Measurements from ENCODE around the gene DPH5.
"Not testable (repeated sequence)": the region's sequence is repeated elsewhere in the genome, so short reads cannot be mapped to it uniquely, and the experiment has no call there.

DPH5 gene

DNA sequence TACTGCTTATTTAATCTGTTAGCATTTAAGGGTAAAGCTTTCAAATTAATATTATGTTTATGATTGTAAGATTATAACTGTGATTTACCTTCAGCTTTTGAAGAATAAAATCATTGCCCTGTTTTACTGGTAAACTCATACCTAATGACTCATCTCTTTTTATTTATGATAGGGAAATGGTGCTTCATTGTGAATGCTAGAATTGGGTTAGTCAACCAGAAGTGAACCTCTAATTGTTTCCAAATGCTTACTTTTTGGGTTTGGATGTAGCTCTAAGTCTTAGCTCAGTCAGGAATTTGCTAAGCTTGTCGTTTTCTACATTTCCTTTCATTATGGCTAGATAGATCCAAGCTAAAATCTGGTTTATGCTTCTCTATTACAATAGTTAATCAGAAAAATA is 70.3 kb downstream of the DPH5 start:
- TF ChIP-seq, protein P1, sequence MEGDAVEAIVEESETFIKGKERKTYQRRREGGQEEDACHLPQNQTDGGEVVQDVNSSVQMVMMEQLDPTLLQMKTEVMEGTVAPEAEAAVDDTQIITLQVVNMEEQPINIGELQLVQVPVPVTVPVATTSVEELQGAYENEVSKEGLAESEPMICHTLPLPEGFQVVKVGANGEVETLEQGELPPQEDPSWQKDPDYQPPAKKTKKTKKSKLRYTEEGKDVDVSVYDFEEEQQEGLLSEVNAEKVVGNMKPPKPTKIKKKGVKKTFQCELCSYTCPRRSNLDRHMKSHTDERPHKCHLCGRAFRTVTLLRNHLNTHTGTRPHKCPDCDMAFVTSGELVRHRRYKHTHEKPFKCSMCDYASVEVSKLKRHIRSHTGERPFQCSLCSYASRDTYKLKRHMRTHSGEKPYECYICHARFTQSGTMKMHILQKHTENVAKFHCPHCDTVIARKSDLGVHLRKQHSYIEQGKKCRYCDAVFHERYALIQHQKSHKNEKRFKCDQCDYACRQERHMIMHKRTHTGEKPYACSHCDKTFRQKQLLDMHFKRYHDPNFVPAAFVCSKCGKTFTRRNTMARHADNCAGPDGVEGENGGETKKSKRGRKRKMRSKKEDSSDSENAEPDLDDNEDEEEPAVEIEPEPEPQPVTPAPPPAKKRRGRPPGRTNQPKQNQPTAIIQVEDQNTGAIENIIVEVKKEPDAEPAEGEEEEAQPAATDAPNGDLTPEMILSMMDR (IDR thresholded peaks at IDR 0.05; ENCODE audit: low read length, missing control alignments): no peak
- peak; percentile 73 for DNase-seq (ENCODE audit: low read depth)
- H3K4me3 ChIP-seq (replicated peaks; ENCODE audit: low read depth, low read length): no peak overlapping the region

DNA sequence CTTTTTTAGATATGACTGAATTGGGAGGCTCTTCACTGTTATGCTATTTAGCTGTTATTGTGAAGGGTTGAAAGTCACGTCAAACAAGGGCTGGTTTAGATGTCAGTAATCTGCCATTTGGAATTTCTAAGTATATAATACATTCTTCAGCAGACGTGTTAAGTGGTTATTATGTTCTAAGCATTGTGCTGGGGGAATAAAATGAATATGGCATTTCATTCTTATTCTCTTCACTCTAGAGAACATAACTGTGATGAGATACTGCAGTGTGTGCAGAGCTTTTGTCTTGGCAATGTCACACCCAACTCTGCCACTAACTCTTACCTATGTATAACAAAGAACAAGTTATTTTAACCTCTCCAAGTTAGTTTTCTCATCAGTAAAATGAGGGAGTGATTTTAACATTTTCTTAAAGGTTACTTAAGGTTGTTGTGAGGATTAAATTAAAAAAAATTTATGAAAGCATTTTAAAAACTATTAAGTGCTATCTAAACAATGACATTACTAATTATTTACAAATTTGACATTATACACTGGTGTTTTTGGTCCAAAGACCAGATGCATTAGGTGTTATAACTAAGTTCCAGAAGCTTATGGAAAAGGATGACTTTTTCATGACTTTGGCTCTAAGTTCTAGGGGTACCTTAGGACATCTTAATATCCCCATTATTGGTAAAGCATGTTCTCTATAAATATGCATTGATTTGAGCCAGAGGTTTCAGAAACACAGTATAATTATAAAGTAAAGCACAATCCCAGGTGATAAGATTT is 71.4 kb downstream of the DPH5 start:
- no peak overlapping the region for H3K4me3 ChIP-seq (replicated peaks; ENCODE audit: low read depth, low read length)
- TF ChIP-seq, protein P1 (IDR thresholded peaks at IDR 0.05; ENCODE audit: low read length, missing control alignments): no peak

DNA sequence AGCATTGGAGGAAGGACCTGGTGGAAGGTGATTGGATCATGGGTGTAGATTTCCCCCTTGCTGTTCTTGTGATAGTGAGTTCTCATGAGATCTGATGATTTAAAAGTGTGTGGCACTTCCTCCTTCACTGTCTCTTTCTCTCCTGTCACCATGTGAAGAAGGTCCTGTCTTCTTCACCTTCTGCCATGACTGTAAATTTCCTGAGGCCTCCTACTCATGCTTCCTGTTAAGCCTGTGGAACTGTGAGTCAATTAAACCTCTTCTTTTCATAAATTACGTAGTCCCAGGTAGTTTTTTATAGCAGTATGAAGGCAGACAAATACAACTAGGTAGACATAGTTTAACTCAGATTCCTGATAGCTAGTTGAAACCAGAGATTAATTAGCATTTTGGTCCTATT is 72.6 kb downstream of the DPH5 start:
- DNase-seq (ENCODE audit: low read depth): not testable (repeated sequence)

More for the DNA sequence above, 71.4 kb downstream of the DPH5 start:
- no peak for DNase-seq (ENCODE audit: low read depth)

GRCh38 chr1:100952104-100952745 is 73.4 kb downstream of the DPH5 start:
- no peak overlapping the region for H3K4me3 ChIP-seq (replicated peaks; ENCODE audit: low read depth, low read length)
- DNase-seq (ENCODE audit: low read depth): no peak
- TF ChIP-seq, protein P1 (IDR thresholded peaks at IDR 0.05; ENCODE audit: low read length, missing control alignments): no peak

More for the DNA sequence above, 72.6 kb downstream of the DPH5 start:
- H3K4me3 ChIP-seq (replicated peaks; ENCODE audit: low read depth, low read length): not testable (repeated sequence)

- peak; percentile 34 for DNase-seq (ENCODE audit: low read depth)
- TF ChIP-seq, protein P1 (IDR thresholded peaks at IDR 0.05; ENCODE audit: low read length, missing control alignments): no peak
- no peak overlapping the region for H3K4me3 ChIP-seq (replicated peaks; ENCODE audit: low read depth, low read length)
Observed at GRCh38 chr1:100950781-100951180, 74.8 kb downstream of the DPH5 start.

DNA sequence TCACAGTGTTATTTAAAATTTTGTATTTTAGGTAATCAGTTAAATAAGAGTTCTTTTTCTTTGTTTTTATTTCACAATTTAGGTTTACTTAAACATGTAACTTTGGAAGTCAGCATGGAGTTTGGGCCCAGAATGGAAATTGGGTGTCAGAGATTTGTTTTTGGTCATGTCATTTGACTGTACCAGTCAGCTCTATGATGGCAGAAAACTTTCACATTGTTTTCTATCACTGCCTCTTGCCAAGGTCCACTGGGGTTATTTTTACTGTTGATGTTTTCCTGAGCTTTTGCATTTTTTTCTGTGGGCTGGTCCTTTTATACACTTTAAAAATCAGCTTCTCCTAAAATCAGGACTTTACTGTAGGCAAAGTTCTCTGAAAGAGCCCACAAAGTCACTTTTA is 75.2 kb downstream of the DPH5 start:
- TF ChIP-seq, protein P1 (IDR thresholded peaks at IDR 0.05; ENCODE audit: low read length, missing control alignments): no peak

DNA sequence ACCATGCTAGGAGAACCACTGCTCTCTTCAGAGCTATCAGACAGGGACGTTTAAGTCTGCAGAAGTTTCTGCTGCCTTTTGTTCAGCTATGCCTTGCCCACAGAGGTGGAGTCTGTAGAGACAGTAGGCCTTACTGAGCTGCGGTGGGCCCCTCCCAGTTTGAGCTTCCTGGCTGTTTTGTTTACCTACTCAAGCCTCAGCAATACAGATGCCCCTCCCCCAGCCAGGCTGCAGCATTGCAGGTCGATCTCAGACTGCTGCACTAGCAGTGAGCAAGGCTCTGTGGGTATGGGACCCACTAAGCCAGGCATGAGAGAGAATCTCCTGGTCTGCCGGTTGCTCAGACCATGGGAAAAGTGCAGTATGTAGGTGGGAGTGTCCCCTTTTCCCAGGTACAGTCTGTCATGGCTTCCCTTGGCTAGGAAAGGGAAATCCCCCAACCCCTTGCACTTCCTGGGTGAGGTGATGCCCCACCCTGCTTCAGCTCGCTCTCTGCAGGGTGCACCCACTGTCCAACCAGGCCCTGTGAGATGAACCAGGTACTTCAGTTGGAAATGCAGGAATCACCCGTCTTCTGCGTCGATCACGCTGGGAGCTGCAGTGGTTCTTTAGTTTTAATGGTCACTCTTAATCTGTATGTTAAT is 75.9 kb downstream of the DPH5 start:
- not testable (repeated sequence) for H3K4me3 ChIP-seq (replicated peaks; ENCODE audit: low read depth, low read length); DNase-seq (ENCODE audit: low read depth)

More for the DNA sequence above, 75.2 kb downstream of the DPH5 start:
- DNase-seq (ENCODE audit: low read depth): no peak
- H3K4me3 ChIP-seq (replicated peaks; ENCODE audit: low read depth, low read length): no peak overlapping the region

GRCh38 chr1:100948721-100949405 is 76.7 kb downstream of the DPH5 start:
- not testable (repeated sequence) for DNase-seq (ENCODE audit: low read depth); H3K4me3 ChIP-seq (replicated peaks; ENCODE audit: low read depth, low read length)

DNA sequence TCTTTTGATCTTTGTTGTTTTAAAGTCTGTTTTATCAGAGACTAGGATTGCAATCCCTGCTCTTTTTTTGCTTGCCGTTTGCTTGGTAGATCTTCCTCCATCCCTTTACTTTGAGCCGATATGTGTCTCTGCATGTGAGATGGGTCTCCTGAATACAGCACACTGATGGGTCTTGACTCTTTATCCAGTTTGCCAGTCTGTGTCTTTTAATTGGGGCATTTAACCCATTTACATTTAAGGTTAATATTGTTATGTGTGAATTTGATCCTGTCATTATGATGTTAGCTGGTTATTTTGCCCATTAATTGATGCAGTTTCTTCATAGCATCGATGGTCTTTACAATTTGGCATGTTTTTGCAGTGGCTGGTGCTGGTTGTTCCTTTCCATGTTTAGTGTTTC is 77.8 kb downstream of the DPH5 start:
- DNase-seq (ENCODE audit: low read depth); H3K4me3 ChIP-seq (replicated peaks; ENCODE audit: low read depth, low read length): not testable (repeated sequence)

GRCh38 chr1:100946064-100946463 is 79.5 kb downstream of the DPH5 start:
- not testable (repeated sequence) for H3K4me3 ChIP-seq (replicated peaks; ENCODE audit: low read depth, low read length); DNase-seq (ENCODE audit: low read depth)

Data from fibroblast of pulmonary artery (primary cell).